Measurements from ENCODE around the gene NDUFB6. TPM values are rescaled to one million over a fixed set of nuclear protein-coding genes. Genes with fewer than 3 reads are reported as not detected.

Gene NDUFB6
- total RNA-seq, 1 experiment from 2014 or later = 60.2 TPM

DNA sequence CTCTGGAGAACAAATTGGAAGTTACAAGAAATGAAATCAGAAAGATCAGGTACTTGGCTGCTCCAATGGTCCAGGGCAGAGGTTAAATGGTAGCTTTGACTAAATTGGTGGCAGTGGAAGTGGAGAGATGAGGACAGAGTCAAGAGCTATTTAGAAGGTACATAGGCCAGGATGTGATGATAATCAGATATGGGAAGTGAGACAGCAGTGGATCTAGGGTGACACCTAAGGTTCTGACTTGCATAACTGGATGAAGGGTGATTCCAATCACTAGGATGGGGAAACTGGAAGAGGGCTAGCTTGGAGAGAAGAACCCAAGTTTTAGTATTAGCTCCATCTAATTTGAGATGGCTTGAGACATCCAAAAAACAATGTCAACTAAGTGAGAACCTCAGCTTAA lies 24.0 kb upstream of the NDUFB6 start:
- Histone ChIP-seq H3K23ac (ENCODE audit: insufficient read length, low read depth, low read length) (no peak overlapping the region), H3K27ac (ENCODE audit: insufficient read length, low read depth, low read length) (no peak overlapping the region), H3K56ac (ENCODE audit: insufficient read length, low read depth, low read length) (no peak overlapping the region), H3K4me2 (ENCODE audit: insufficient read depth, insufficient read length, low read length) (no peak overlapping the region), H3K23me2 (ENCODE audit: insufficient read length, low read depth, low read length, poor library complexity, severe bottlenecking) (no peaks in the 10 kb centered on the region), H2BK20ac (ENCODE audit: low read depth, low read length, poor library complexity, severe bottlenecking) (no peak overlapping the region), H3K9ac (ENCODE audit: extremely low read depth, insufficient read length, low read length) (no peak overlapping the region), H3K9me3 (ENCODE audit: control insufficient read depth, low read depth, low read length) (no peaks in the 10 kb centered on the region), H4K20me1 (ENCODE audit: control insufficient read depth, insufficient read depth, insufficient read length) (no peaks in the 10 kb centered on the region), H3K27me3 (ENCODE audit: insufficient read depth, low read length) (no peaks in the 10 kb centered on the region), H3K14ac (ENCODE audit: insufficient read depth, low read length) (no peak overlapping the region), H2AK5ac (ENCODE audit: insufficient read length, low read length) (no peak overlapping the region), H3K18ac (ENCODE audit: insufficient read length, low read depth, low read length) (no peak overlapping the region), H3T11ph (ENCODE audit: low read length) (no peak overlapping the region), H4K91ac (ENCODE audit: insufficient read length, low read depth, low read length) (no peak overlapping the region), H3K4ac (ENCODE audit: low read depth, low read length) (no peak overlapping the region), H3K4me1 (ENCODE audit: insufficient read depth, low read length) (no peaks in the 10 kb centered on the region), H3K79me1 (ENCODE audit: insufficient read depth, low read depth, low read length, poor library complexity, severe bottlenecking) (no peaks in the 10 kb centered on the region), H2BK120ac (ENCODE audit: low read depth, low read length, poor library complexity, severe bottlenecking) (no peak overlapping the region), H4K5ac (ENCODE audit: insufficient read length, low read depth, low read length) (no peak overlapping the region), H4K8ac (replicated peaks; ENCODE audit: insufficient read length, low read depth, low read length) (no peak overlapping the region), H3K79me2 (ENCODE audit: insufficient read depth, low read length) (no peaks in the 10 kb centered on the region), H2BK15ac (ENCODE audit: low read depth, low read length) (no peak overlapping the region), H2AFZ (ENCODE audit: low read length) (no peak overlapping the region), H2BK5ac (ENCODE audit: insufficient read length, low read length) (no peak overlapping the region), H2BK12ac (ENCODE audit: insufficient read length, low read depth, low read length) (no peak overlapping the region)
- Mint-ChIP-seq H3K4me1 (no peaks in the 10 kb centered on the region), H3K27me3 (ENCODE audit: low read depth) (peaks cover 6% of the 10 kb centered on the region; the same call in 1 of the 2 replicates), H3K4me3 (no peak overlapping the region), H3K36me3 (ENCODE audit: insufficient read depth in 1 of 3, low read depth in 3 of 3) (no peaks in the 10 kb centered on the region), H3K9me3 (peaks cover 0 to 47% of the 10 kb centered on the region in 2 experiments; a peak in 2 of 5 replicates), H3K27ac (no peak overlapping the region)
- no peak for DNase-seq
- TF ChIP-seq CTCF (conservative IDR thresholded peaks at IDR 0.05) = no peak

Measured in H9 (cell line).